Measurements from ENCODE around the gene FCRLA.

The FCRLA gene

GRCh38 chr1:161737625-161738024 lies 30.6 kb downstream of the FCRLA start:
- no peak overlapping the region for H3K27ac ChIP-seq
- no peak for TF ChIP-seq CTCF (conservative IDR thresholded peaks at IDR 0.05)

- peak; percentile 82 for TF ChIP-seq CTCF (conservative IDR thresholded peaks at IDR 0.05)
- no peak overlapping the region for H3K27ac ChIP-seq
Measured at GRCh38 chr1:161738627-161739287, 31.7 kb downstream of the FCRLA start.

GRCh38 chr1:161739865-161740566 lies 33.0 kb downstream of the FCRLA start:
- no peak for TF ChIP-seq CTCF (conservative IDR thresholded peaks at IDR 0.05)
- no peak overlapping the region for H3K27ac ChIP-seq

- H3K27ac ChIP-seq = no peak overlapping the region
- no peak for TF ChIP-seq CTCF (conservative IDR thresholded peaks at IDR 0.05)
Measured at GRCh38 chr1:161740921-161741320, 33.9 kb downstream of the FCRLA start.

GRCh38 chr1:161743231-161743630 lies 36.2 kb downstream of the FCRLA start:
- no peak for TF ChIP-seq CTCF (conservative IDR thresholded peaks at IDR 0.05)
- H3K27ac ChIP-seq = no peak overlapping the region

- no peak for TF ChIP-seq CTCF (conservative IDR thresholded peaks at IDR 0.05)
- H3K27ac ChIP-seq = no peak overlapping the region
Measured at GRCh38 chr1:161747801-161748200, 40.8 kb downstream of the FCRLA start.

GRCh38 chr1:161749509-161750407 lies 42.7 kb downstream of the FCRLA start, which contains the start of gene DUSP12:
DUSP12 (plus strand) TSS chr1:161749786; CDS start chr1:161749802, 16 bp downstream.
- TF ChIP-seq CTCF (conservative IDR thresholded peaks at IDR 0.05) = no peak; the same call in 1 of the 2 replicates
- peak within 1 kb of the TSS; percentile 92 for H3K27ac ChIP-seq
